ENCODE results near the gene TMEM178B. TPM values are rescaled to one million over a fixed set of nuclear protein-coding genes. Genes with fewer than 3 reads are reported as not detected.
"Not testable (repeated sequence)": the region's sequence is repeated elsewhere in the genome, so short reads cannot be mapped to it uniquely, and the experiment has no call there.

The TMEM178B gene
- polyA plus RNA-seq, 4 donors = 0.30 to 0.69 TPM; not detected in 2

- no peak for DNase-seq
- FAIRE-seq = no peak
- WGBS, 3 donors = 86 to 88% (median 86%) methylated on average over 16 of the region's 16 CpGs
Measured at GRCh38 chr7:141157138-141157765, 83.4 kb downstream of the TMEM178B start.

GRCh38 chr7:141158561-141158960, 84.7 kb downstream of the TMEM178B start:
- 53 to 67% (median 60%) methylated on average over 4 of the region's 4 CpGs for WGBS, 3 donors

More at GRCh38 chr7:141157138-141157765, 83.4 kb downstream of the TMEM178B start:
- Histone ChIP-seq H3K27ac (ENCODE audit: low read depth in 1 of 3, low read length in 2 of 3) (no peak overlapping the region), H3K36me3 (ENCODE audit: control insufficient read depth in 3 of 3, insufficient read depth in 2 of 3, low read depth in 1 of 3, low read length in 3 of 3) (no peaks in the 10 kb centered on the region), H3K4me1 (ENCODE audit: control insufficient read depth in 3 of 3, insufficient read depth in 2 of 3, low read depth in 1 of 3, low read length in 2 of 3) (no peaks in the 10 kb centered on the region), H3K4me3 (ENCODE audit: low read depth in 1 of 3, low read length in 3 of 3) (no peak overlapping the region), H3K27me3 (ENCODE audit: control insufficient read depth in 3 of 3, insufficient read depth in 3 of 3, low read length in 3 of 3) (no peaks in the 10 kb centered on the region), H3K9me3 (ENCODE audit: control insufficient read depth in 2 of 2, insufficient read depth in 1 of 2, low read depth in 1 of 2, low read length in 1 of 2) (no peaks in the 10 kb centered on the region)

GRCh38 chr7:141160246-141160860, 86.5 kb downstream of the TMEM178B start:
- Histone ChIP-seq H3K27ac (ENCODE audit: low read depth in 1 of 3, low read length in 2 of 3) (no peak overlapping the region), H3K36me3 (ENCODE audit: control insufficient read depth in 3 of 3, insufficient read depth in 2 of 3, low read depth in 1 of 3, low read length in 3 of 3) (no peaks in the 10 kb centered on the region), H3K9me3 (ENCODE audit: control insufficient read depth in 2 of 2, insufficient read depth in 1 of 2, low read depth in 1 of 2, low read length in 1 of 2) (peaks cover 0 to 3% of the 10 kb centered on the region in 2 donors), H3K4me1 (ENCODE audit: control insufficient read depth in 3 of 3, insufficient read depth in 2 of 3, low read depth in 1 of 3, low read length in 2 of 3) (no peaks in the 10 kb centered on the region), H3K27me3 (ENCODE audit: control insufficient read depth in 3 of 3, insufficient read depth in 3 of 3, low read length in 3 of 3) (no peaks in the 10 kb centered on the region), H3K4me3 (ENCODE audit: low read depth in 1 of 3, low read length in 3 of 3) (no peak overlapping the region)
- WGBS, 3 donors = 82 to 92% (median 84%) methylated on average over 7 of the region's 7 CpGs
- DNase-seq (no peak), FAIRE-seq (no peak)

More at GRCh38 chr7:141158561-141158960, 84.7 kb downstream of the TMEM178B start:
- Histone ChIP-seq H3K27me3 (ENCODE audit: control insufficient read depth in 3 of 3, insufficient read depth in 3 of 3, low read length in 3 of 3) (no peaks in the 10 kb centered on the region), H3K27ac (ENCODE audit: low read depth in 1 of 3, low read length in 2 of 3) (no peak overlapping the region), H3K4me3 (ENCODE audit: low read depth in 1 of 3, low read length in 3 of 3) (no peak overlapping the region), H3K36me3 (ENCODE audit: control insufficient read depth in 3 of 3, insufficient read depth in 2 of 3, low read depth in 1 of 3, low read length in 3 of 3) (no peaks in the 10 kb centered on the region), H3K4me1 (ENCODE audit: control insufficient read depth in 3 of 3, insufficient read depth in 2 of 3, low read depth in 1 of 3, low read length in 2 of 3) (no peaks in the 10 kb centered on the region), H3K9me3 (ENCODE audit: control insufficient read depth in 2 of 2, insufficient read depth in 1 of 2, low read depth in 1 of 2, low read length in 1 of 2) (peaks cover 0 to 3% of the 10 kb centered on the region in 2 donors)
- DNase-seq (peak in 1 of 2 donors; percentile 1), FAIRE-seq (no peak)

- Histone ChIP-seq H3K4me1 (ENCODE audit: control insufficient read depth in 3 of 3, insufficient read depth in 2 of 3, low read depth in 1 of 3, low read length in 2 of 3) (no peaks in the 10 kb centered on the region), H3K27ac (ENCODE audit: low read depth in 1 of 3, low read length in 2 of 3) (no peak overlapping the region), H3K36me3 (ENCODE audit: control insufficient read depth in 3 of 3, insufficient read depth in 2 of 3, low read depth in 1 of 3, low read length in 3 of 3) (no peaks in the 10 kb centered on the region), H3K9me3 (ENCODE audit: control insufficient read depth in 2 of 2, insufficient read depth in 1 of 2, low read depth in 1 of 2, low read length in 1 of 2) (peaks cover 0 to 3% of the 10 kb centered on the region in 2 donors), H3K4me3 (ENCODE audit: low read depth in 1 of 3, low read length in 3 of 3) (no peak overlapping the region), H3K27me3 (ENCODE audit: control insufficient read depth in 3 of 3, insufficient read depth in 3 of 3, low read length in 3 of 3) (peaks cover 0 to 3% (median 0%) of the 10 kb centered on the region in 3 donors)
- no peak for FAIRE-seq
- no peak for DNase-seq
- WGBS, 3 donors = 71 to 78% (median 77%) methylated on average over 14 of the region's 14 CpGs
Measured at GRCh38 chr7:141161550-141162535, 88.0 kb downstream of the TMEM178B start.

GRCh38 chr7:141165521-141165920, 91.7 kb downstream of the TMEM178B start:
- peaks cover 0 to 3% (median 0%) of the 10 kb centered on the region in 3 donors for H3K27me3 ChIP-seq (ENCODE audit: control insufficient read depth in 3 of 3, insufficient read depth in 3 of 3, low read length in 3 of 3)
- no peak overlapping the region for H3K4me3 ChIP-seq (ENCODE audit: low read depth in 1 of 3, low read length in 3 of 3)
- H3K36me3 ChIP-seq (ENCODE audit: control insufficient read depth in 3 of 3, insufficient read depth in 2 of 3, low read depth in 1 of 3, low read length in 3 of 3) = no peaks in the 10 kb centered on the region
- no peak overlapping the region for H3K27ac ChIP-seq (ENCODE audit: low read depth in 1 of 3, low read length in 2 of 3)
- H3K9me3 ChIP-seq (ENCODE audit: control insufficient read depth in 2 of 2, insufficient read depth in 1 of 2, low read depth in 1 of 2, low read length in 1 of 2) = peaks cover 0 to 3% of the 10 kb centered on the region in 2 donors
- DNase-seq (no peak), FAIRE-seq (no peak)
- WGBS, 3 donors = 45 to 59% (median 48%) methylated on average over 2 of the region's 2 CpGs
- H3K4me1 ChIP-seq (ENCODE audit: control insufficient read depth in 3 of 3, insufficient read depth in 2 of 3, low read depth in 1 of 3, low read length in 2 of 3) = no peaks in the 10 kb centered on the region

GRCh38 chr7:141166926-141167325, 93.1 kb downstream of the TMEM178B start:
- H3K36me3 ChIP-seq (ENCODE audit: control insufficient read depth in 3 of 3, insufficient read depth in 2 of 3, low read depth in 1 of 3, low read length in 3 of 3) = no peaks in the 10 kb centered on the region
- H3K4me3 ChIP-seq (ENCODE audit: low read depth in 1 of 3, low read length in 3 of 3) = no peak overlapping the region
- WGBS, 3 donors = 80 to 88% (median 86%) methylated on average over 6 of the region's 6 CpGs
- H3K27me3 ChIP-seq (ENCODE audit: control insufficient read depth in 3 of 3, insufficient read depth in 3 of 3, low read length in 3 of 3) = peaks cover 0 to 3% (median 0%) of the 10 kb centered on the region in 3 donors
- peaks cover 0 to 3% of the 10 kb centered on the region in 2 donors for H3K9me3 ChIP-seq (ENCODE audit: control insufficient read depth in 2 of 2, insufficient read depth in 1 of 2, low read depth in 1 of 2, low read length in 1 of 2)
- no peak overlapping the region for H3K27ac ChIP-seq (ENCODE audit: low read depth in 1 of 3, low read length in 2 of 3)
- DNase-seq = no peak
- H3K4me1 ChIP-seq (ENCODE audit: control insufficient read depth in 3 of 3, insufficient read depth in 2 of 3, low read depth in 1 of 3, low read length in 2 of 3) = no peaks in the 10 kb centered on the region
- FAIRE-seq = no peak

GRCh38 chr7:141167381-141167964, 93.6 kb downstream of the TMEM178B start:
- peaks cover 0 to 3% (median 0%) of the 10 kb centered on the region in 3 donors for H3K27me3 ChIP-seq (ENCODE audit: control insufficient read depth in 3 of 3, insufficient read depth in 3 of 3, low read length in 3 of 3)
- peaks cover 0 to 3% of the 10 kb centered on the region in 2 donors for H3K9me3 ChIP-seq (ENCODE audit: control insufficient read depth in 2 of 2, insufficient read depth in 1 of 2, low read depth in 1 of 2, low read length in 1 of 2)
- FAIRE-seq (no peak), DNase-seq (no peak)
- H3K27ac ChIP-seq (ENCODE audit: low read depth in 1 of 3, low read length in 2 of 3) = no peak overlapping the region
- no peaks in the 10 kb centered on the region for H3K36me3 ChIP-seq (ENCODE audit: control insufficient read depth in 3 of 3, insufficient read depth in 2 of 3, low read depth in 1 of 3, low read length in 3 of 3)
- no peaks in the 10 kb centered on the region for H3K4me1 ChIP-seq (ENCODE audit: control insufficient read depth in 3 of 3, insufficient read depth in 2 of 3, low read depth in 1 of 3, low read length in 2 of 3)
- H3K4me3 ChIP-seq (ENCODE audit: low read depth in 1 of 3, low read length in 3 of 3) = no peak overlapping the region
- WGBS, 3 donors = 82 to 85% (median 83%) methylated on average over 11 of the region's 11 CpGs

- not testable (repeated sequence) for H3K27me3 ChIP-seq (ENCODE audit: control insufficient read depth in 3 of 3, insufficient read depth in 3 of 3, low read length in 3 of 3); H3K27ac ChIP-seq (ENCODE audit: low read depth in 1 of 3, low read length in 2 of 3); H3K4me1 ChIP-seq (ENCODE audit: control insufficient read depth in 3 of 3, insufficient read depth in 2 of 3, low read depth in 1 of 3, low read length in 2 of 3); H3K9me3 ChIP-seq (ENCODE audit: control insufficient read depth in 2 of 2, insufficient read depth in 1 of 2, low read depth in 1 of 2, low read length in 1 of 2); H3K36me3 ChIP-seq (ENCODE audit: control insufficient read depth in 3 of 3, insufficient read depth in 2 of 3, low read depth in 1 of 3, low read length in 3 of 3); DNase-seq; FAIRE-seq; H3K4me3 ChIP-seq (ENCODE audit: low read depth in 1 of 3, low read length in 3 of 3)
- 85 to 93% (median 89%) methylated on average over 2 of the region's 2 CpGs for WGBS, 3 donors
Measured at GRCh38 chr7:141169157-141169556, 95.3 kb downstream of the TMEM178B start.
